GM12875 (cell line): ENCODE data around the gene TTC34.

ENCODE experiments used
- H3K4me3 ChIP-seq: one replicate; pipeline ENCODE4 v1.5.1; 2011; ENCODE audit warnings: low read depth, low read length, control low read depth
- CTCF ChIP-seq: IDR thresholded peaks from 2 replicates; pipeline ENCODE4 v1.5.1; 2011; ENCODE audit warnings: low read depth, mild to moderate bottlenecking, control low read depth, inconsistent platforms, low read length, moderate library complexity, borderline replicate concordance; ENCODE audit not compliant: insufficient read depth

The TTC34 gene

GRCh38 chr1:2601721-2602303 is 199.7 kb downstream of the TTC34 start:
- H3K4me3 ChIP-seq = no peak overlapping the region
- TF ChIP-seq CTCF = no peak

- H3K4me3 ChIP-seq = no peak overlapping the region
- TF ChIP-seq CTCF = no peak
Measured at GRCh38 chr1:2598329-2598931, 203.1 kb downstream of the TTC34 start.

GRCh38 chr1:2597441-2598328 is 203.8 kb downstream of the TTC34 start:
- no peak overlapping the region for H3K4me3 ChIP-seq
- no peak for TF ChIP-seq CTCF

- TF ChIP-seq CTCF = no peak
- no peak overlapping the region for H3K4me3 ChIP-seq
Measured at GRCh38 chr1:2596530-2597333, 204.8 kb downstream of the TTC34 start.

- no peak for TF ChIP-seq CTCF
- no peak overlapping the region for H3K4me3 ChIP-seq
Measured at GRCh38 chr1:2595812-2596529, 205.5 kb downstream of the TTC34 start.

GRCh38 chr1:2595261-2595811 is 206.2 kb downstream of the TTC34 start:
- no peak overlapping the region for H3K4me3 ChIP-seq
- no peak for TF ChIP-seq CTCF
